B cell (primary cell): ENCODE measurements around the gene DPH3. TPM values are rescaled to one million over a fixed set of nuclear protein-coding genes. Genes with fewer than 3 reads are reported as not detected.

Source experiments
- polyA plus RNA-seq: library from polyadenylated mRNA; depleted of rRNA; stranded (reverse); fragments of >200 nt; gene quantifications from 2 replicates; pipeline ENCODE4 v1.2.3, GENCODE V29; 2012
- total RNA-seq, 2 donors: library from RNA; stranded (reverse); fragments of 120-200 nt in 1 of 2; gene quantifications; 1 replicate in 1 of 2; 2 replicates in 1 of 2; pipeline versions ENCODE4 v1.2.3 to v1.2.4, GENCODE V29; 2013 to 2022

Gene DPH3
- total and polyA plus RNA-seq, 2 donors (not counting 1 experiment from before 2014, with no cell fraction given) = 7.4 to 12.9 TPM

Other genes with a start within 250 kb of the DPH3 start
- 0.10 TPM in 1 of 2 replicates, not detected in the other for gene GALNT15, start 90.3 kb downstream of the DPH3 start, total RNA-seq
- not detected in 2 replicates for gene GALNT15, start 90.3 kb downstream of the DPH3 start, polyA plus RNA-seq
- 11.2 and 12.3 TPM in 2 replicates for gene OXNAD1, start 269 bp upstream of the DPH3 start, total RNA-seq
- gene OXNAD1, start 269 bp upstream of the DPH3 start, polyA plus RNA-seq = 4.0 and 5.5 TPM in 2 replicates
- 151 and 156 TPM in 2 replicates for gene RFTN1, start 248.8 kb upstream of the DPH3 start, total RNA-seq
- gene RFTN1, start 248.8 kb upstream of the DPH3 start, polyA plus RNA-seq = 32.4 and 42.7 TPM in 2 replicates